Neural progenitor cell (in vitro differentiated cells): ENCODE data around the gene SDCCAG8.

ENCODE experiments used
- EZH2 ChIP-seq: fragments of 200-600 bp; sonication (generic); IDR thresholded peaks from 2 replicates; pipeline ENCODE4 v1.6.1; 2017; ENCODE audit warnings: antibody characterized with exemption, mild to moderate bottlenecking, moderate library complexity
- EZH2phosphoT487 ChIP-seq: fragments of 200-600 bp; sonication (generic); IDR thresholded peaks from 2 replicates; pipeline ENCODE4 v1.6.1; 2017; ENCODE audit warnings: antibody characterized with exemption
- TF ChIP-seq, protein P1 (sequence below): fragments of 200-600 bp; sonication (generic); IDR thresholded peaks from 2 replicates; pipeline ENCODE4 v1.5.1; 2017; ENCODE audit warnings: antibody characterized with exemption, mild to moderate bottlenecking

DNA sequence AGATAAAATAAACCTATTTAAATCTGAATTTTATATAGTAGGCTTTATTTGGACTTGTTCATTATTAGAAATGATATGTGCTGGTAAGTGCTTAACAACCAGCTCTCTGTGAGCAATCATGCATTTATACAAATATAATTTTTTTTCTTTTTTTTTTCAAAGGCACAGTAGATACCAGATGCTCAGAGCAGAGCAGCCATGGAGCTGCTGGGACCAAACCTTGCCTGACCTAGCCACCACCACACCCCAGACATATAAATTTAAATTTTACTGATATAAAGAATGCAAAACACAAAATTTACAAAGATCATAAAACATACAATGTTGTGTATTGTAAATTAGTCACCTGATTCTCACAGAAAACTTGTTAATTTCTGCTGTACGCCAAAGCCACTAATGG lies 290.6 kb downstream of the SDCCAG8 start:
- TF ChIP-seq, protein P1, sequence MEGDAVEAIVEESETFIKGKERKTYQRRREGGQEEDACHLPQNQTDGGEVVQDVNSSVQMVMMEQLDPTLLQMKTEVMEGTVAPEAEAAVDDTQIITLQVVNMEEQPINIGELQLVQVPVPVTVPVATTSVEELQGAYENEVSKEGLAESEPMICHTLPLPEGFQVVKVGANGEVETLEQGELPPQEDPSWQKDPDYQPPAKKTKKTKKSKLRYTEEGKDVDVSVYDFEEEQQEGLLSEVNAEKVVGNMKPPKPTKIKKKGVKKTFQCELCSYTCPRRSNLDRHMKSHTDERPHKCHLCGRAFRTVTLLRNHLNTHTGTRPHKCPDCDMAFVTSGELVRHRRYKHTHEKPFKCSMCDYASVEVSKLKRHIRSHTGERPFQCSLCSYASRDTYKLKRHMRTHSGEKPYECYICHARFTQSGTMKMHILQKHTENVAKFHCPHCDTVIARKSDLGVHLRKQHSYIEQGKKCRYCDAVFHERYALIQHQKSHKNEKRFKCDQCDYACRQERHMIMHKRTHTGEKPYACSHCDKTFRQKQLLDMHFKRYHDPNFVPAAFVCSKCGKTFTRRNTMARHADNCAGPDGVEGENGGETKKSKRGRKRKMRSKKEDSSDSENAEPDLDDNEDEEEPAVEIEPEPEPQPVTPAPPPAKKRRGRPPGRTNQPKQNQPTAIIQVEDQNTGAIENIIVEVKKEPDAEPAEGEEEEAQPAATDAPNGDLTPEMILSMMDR, result no peak
- TF ChIP-seq EZH2phosphoT487, result no peak
- TF ChIP-seq EZH2, result no peak
